ENCODE measurements around the gene BBS2. TPM values are rescaled to one million over a fixed set of nuclear protein-coding genes. Genes with fewer than 3 reads are reported as not detected.

BBS2 gene
- total RNA-seq, 1 experiment from 2014 or later, result 24.0 TPM

DNA sequence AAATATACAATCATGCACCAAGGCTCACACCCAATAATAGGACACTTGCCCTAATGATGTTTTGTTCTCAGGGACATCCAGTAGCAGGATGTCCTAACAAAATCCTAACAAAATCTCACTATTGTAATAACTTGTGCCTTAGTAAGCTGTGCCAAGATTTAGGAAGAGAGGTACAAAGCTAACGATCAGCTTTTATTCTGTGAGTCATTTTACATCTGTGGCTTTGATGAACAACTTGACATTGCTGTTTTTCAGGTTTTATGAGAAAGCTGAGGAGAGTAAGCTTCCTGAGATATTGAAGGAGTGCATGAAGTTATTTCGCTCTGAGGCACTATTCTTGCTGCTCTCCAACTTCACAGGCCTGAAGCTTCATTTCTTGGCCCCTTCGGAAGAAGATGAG is 49.6 kb downstream of the BBS2 start:
- intact Hi-C loops (cut with micrococcal nuclease; ENCODE audit: unreplicated experiment), result no loop called here

GRCh38 chr16:56469748-56470147 is 50.1 kb downstream of the BBS2 start:
- H3K27me3 ChIP-seq (ENCODE audit: control insufficient read depth, insufficient read depth, low read length), result no peaks in the 10 kb centered on the region
- H3K36me3 ChIP-seq (ENCODE audit: control insufficient read depth, insufficient read depth, low read length), result peaks cover 19% of the 10 kb centered on the region
- intact Hi-C loops (cut with micrococcal nuclease; ENCODE audit: unreplicated experiment) (no loop called here), in situ Hi-C loops (cut with HindIII; ENCODE audit: low pct_unique_long_range_greater_than_20kb, low sequenced_read_pairs) (no loop called here)
- ChIA-PET POLR2A (no interaction called here), CTCF (no interaction called here)
- no peak for DNase-seq (ENCODE audit: low read depth, low spot score)
- ATAC-seq, result no peak
- no peak overlapping the region for H3K27ac ChIP-seq (ENCODE audit: low read length)
- TF ChIP-seq TCF7L2 (IDR thresholded peaks at IDR 0.05; ENCODE audit: low read depth, low read length), result no peak
- TF ChIP-seq, protein P1, sequence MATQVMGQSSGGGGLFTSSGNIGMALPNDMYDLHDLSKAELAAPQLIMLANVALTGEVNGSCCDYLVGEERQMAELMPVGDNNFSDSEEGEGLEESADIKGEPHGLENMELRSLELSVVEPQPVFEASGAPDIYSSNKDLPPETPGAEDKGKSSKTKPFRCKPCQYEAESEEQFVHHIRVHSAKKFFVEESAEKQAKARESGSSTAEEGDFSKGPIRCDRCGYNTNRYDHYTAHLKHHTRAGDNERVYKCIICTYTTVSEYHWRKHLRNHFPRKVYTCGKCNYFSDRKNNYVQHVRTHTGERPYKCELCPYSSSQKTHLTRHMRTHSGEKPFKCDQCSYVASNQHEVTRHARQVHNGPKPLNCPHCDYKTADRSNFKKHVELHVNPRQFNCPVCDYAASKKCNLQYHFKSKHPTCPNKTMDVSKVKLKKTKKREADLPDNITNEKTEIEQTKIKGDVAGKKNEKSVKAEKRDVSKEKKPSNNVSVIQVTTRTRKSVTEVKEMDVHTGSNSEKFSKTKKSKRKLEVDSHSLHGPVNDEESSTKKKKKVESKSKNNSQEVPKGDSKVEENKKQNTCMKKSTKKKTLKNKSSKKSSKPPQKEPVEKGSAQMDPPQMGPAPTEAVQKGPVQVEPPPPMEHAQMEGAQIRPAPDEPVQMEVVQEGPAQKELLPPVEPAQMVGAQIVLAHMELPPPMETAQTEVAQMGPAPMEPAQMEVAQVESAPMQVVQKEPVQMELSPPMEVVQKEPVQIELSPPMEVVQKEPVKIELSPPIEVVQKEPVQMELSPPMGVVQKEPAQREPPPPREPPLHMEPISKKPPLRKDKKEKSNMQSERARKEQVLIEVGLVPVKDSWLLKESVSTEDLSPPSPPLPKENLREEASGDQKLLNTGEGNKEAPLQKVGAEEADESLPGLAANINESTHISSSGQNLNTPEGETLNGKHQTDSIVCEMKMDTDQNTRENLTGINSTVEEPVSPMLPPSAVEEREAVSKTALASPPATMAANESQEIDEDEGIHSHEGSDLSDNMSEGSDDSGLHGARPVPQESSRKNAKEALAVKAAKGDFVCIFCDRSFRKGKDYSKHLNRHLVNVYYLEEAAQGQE (IDR thresholded peaks at IDR 0.05; ENCODE audit: insufficient read depth in 1 of 2, low read depth in 2 of 2, low read length in 1 of 2), result no peak
- TF ChIP-seq, protein P2, sequence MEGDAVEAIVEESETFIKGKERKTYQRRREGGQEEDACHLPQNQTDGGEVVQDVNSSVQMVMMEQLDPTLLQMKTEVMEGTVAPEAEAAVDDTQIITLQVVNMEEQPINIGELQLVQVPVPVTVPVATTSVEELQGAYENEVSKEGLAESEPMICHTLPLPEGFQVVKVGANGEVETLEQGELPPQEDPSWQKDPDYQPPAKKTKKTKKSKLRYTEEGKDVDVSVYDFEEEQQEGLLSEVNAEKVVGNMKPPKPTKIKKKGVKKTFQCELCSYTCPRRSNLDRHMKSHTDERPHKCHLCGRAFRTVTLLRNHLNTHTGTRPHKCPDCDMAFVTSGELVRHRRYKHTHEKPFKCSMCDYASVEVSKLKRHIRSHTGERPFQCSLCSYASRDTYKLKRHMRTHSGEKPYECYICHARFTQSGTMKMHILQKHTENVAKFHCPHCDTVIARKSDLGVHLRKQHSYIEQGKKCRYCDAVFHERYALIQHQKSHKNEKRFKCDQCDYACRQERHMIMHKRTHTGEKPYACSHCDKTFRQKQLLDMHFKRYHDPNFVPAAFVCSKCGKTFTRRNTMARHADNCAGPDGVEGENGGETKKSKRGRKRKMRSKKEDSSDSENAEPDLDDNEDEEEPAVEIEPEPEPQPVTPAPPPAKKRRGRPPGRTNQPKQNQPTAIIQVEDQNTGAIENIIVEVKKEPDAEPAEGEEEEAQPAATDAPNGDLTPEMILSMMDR (IDR thresholded peaks at IDR 0.05), result no peak
- TF ChIP-seq SIN3A (IDR thresholded peaks at IDR 0.05; ENCODE audit: borderline replicate concordance, insufficient read depth, low read depth, low read length), result no peak
- no peak for TF ChIP-seq POLR2AphosphoS5 (IDR thresholded peaks at IDR 0.05; ENCODE audit: low read depth, low read length)
- H3K4me3 ChIP-seq (ENCODE audit: low read depth in 2 of 2, low read length in 2 of 2), result no peak overlapping the region
- no TSS peak for BruUV-seq (replicated peaks)
- H3K9me3 ChIP-seq (ENCODE audit: control insufficient read depth, insufficient read depth, low read depth, low read length), result no peaks in the 10 kb centered on the region
- H3K4me1 ChIP-seq (ENCODE audit: control insufficient read depth, insufficient read depth, low read length), result no peaks in the 10 kb centered on the region

More for the DNA sequence above, 49.6 kb downstream of the BBS2 start:
- ChIA-PET POLR2A (no interaction called here), CTCF (no interaction called here)
- Histone ChIP-seq H3K27me3 (ENCODE audit: control insufficient read depth, insufficient read depth, low read length) (no peaks in the 10 kb centered on the region), H3K4me3 (ENCODE audit: low read depth in 2 of 2, low read length in 2 of 2) (no peak overlapping the region), H3K27ac (ENCODE audit: low read length) (no peak overlapping the region), H3K9me3 (ENCODE audit: control insufficient read depth, insufficient read depth, low read depth, low read length) (no peaks in the 10 kb centered on the region), H3K36me3 (ENCODE audit: control insufficient read depth, insufficient read depth, low read length) (peaks cover 20% of the 10 kb centered on the region), H3K4me1 (ENCODE audit: control insufficient read depth, insufficient read depth, low read length) (no peaks in the 10 kb centered on the region)
- in situ Hi-C loops (cut with HindIII; ENCODE audit: low pct_unique_long_range_greater_than_20kb, low sequenced_read_pairs), result no loop called here
- DNase-seq (ENCODE audit: low read depth, low spot score) (no peak), ATAC-seq (no peak)
- no TSS peak for BruUV-seq (replicated peaks)
- TF ChIP-seq TCF7L2 (IDR thresholded peaks at IDR 0.05; ENCODE audit: low read depth, low read length) (no peak), POLR2AphosphoS5 (IDR thresholded peaks at IDR 0.05; ENCODE audit: low read depth, low read length) (no peak), SIN3A (IDR thresholded peaks at IDR 0.05; ENCODE audit: borderline replicate concordance, insufficient read depth, low read depth, low read length) (no peak)
- TF ChIP-seq, protein P1 (IDR thresholded peaks at IDR 0.05; ENCODE audit: insufficient read depth in 1 of 2, low read depth in 2 of 2, low read length in 1 of 2), result no peak
- TF ChIP-seq, protein P2 (IDR thresholded peaks at IDR 0.05), result no peak
